GM19324 (cell line): ENCODE data around the gene TBL1X.
"Not testable (repeated sequence)": the region's sequence is repeated elsewhere in the genome, so short reads cannot be mapped to it uniquely, and the experiment has no call there.

Experiments
- ATAC-seq: cut with Tn5 transposase; IDR thresholded peaks from one replicate; pipeline ENCODE4 v1.9.1; 2021; ENCODE audit warnings: mild to moderate bottlenecking, moderate library complexity; ENCODE audit not compliant: unreplicated experiment, low FRiP score

TBL1X gene

GRCh38 chrX:9530848-9531274, 66.0 kb downstream of the TBL1X start:
- ATAC-seq, result peak; percentile 69

DNA sequence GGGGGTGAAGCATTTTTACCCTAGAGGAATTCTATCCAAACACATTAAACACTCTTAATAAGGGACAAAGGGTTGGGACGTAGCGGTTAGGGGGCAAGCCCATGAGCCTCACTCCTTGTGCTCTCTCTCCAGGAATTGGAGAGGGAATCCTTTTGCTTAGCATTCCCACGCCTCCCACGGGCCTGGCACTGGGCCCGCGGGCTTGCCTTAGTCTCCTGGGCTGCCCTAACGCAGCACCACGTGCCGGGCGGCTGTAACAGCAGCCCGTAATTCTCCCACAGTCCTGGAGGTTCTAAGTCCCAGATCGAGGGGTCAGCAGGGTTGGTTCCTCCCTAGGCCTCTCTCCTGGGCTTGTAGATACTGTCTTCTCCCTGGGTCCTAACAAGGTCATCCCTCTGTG, 67.5 kb downstream of the TBL1X start:
- ATAC-seq, result no peak

GRCh38 chrX:9533611-9534010, 68.8 kb downstream of the TBL1X start:
- no peak for ATAC-seq

DNA sequence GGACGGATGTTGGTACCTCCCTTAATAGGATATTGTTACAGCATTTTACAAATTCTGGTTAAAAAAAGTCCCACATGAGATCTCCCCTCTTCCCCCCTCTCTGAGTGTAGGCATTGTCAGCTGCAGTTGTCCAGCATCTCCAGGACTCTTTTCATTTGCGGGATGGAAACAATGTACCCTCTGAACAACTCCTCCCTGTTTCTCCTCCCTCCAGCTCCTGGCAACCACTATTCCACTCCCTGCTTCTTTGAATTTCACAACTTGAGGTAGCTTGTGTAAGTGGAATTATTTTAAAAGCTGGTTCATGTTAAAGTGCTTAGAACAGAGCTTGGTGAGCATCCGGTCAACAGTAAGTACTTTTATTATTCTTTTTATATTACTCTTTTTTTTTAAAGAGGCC, 69.8 kb downstream of the TBL1X start:
- ATAC-seq, result no peak

DNA sequence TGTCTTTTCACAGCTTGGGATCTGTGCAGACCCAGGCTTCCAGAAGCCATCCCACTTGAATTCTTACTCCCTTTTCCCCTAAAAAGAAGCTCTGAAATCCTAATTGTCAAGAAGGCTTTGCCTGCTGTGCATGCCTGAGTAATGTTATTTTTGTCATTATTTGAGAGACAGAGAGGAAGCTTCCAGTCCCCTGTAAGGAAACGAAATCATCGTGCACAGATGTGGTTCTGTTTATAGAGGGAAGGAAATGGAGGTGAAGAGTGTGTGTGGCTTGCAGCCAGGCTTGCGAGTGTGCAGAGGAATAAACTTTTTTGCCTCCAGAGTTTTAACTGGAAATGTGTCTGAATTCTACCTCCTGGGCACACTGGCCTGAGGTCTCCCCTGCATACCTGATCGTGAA, 70.2 kb downstream of the TBL1X start:
- no peak for ATAC-seq

DNA sequence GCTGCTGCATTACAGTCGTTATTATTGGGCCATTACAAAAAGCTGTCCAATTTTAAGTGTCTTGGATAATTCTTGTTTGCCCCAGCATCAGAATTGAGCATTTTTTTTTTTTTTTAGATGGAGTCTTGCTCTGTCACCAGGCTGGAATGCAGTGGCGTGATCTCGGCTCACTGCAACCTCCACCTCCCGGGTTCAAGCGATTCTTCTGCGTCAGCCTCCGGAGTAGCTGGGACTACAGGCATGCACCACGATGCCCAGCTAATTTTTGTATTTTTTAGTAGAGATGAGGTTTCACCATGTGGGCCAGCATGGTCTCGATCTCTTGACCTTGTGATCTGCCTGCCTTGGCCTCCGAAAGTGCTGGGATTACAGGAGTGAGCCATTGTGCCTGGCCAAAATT, 71.3 kb downstream of the TBL1X start:
- ATAC-seq, result not testable (repeated sequence)

DNA sequence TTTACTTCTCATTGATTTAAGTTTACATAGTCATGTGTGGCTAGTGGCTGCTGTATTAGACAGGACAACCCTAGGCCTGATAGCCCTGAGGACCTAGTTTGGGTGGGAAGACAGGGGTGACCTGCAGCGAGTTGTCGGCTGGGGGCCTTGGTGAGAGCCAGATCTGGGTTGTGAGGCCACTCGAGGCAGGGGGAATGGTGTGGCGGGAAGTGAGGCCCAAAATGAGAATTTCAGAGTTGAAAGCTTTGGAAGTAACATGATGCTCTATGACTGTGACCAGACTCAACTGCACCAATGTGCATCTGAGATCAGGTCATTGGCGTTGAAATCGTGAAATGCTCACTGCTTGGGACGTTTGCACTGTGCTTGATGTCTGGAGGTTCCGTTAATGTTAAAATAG, 72.9 kb downstream of the TBL1X start:
- ATAC-seq, result no peak

GRCh38 chrX:9538544-9539045, 73.7 kb downstream of the TBL1X start:
- ATAC-seq, result no peak

DNA sequence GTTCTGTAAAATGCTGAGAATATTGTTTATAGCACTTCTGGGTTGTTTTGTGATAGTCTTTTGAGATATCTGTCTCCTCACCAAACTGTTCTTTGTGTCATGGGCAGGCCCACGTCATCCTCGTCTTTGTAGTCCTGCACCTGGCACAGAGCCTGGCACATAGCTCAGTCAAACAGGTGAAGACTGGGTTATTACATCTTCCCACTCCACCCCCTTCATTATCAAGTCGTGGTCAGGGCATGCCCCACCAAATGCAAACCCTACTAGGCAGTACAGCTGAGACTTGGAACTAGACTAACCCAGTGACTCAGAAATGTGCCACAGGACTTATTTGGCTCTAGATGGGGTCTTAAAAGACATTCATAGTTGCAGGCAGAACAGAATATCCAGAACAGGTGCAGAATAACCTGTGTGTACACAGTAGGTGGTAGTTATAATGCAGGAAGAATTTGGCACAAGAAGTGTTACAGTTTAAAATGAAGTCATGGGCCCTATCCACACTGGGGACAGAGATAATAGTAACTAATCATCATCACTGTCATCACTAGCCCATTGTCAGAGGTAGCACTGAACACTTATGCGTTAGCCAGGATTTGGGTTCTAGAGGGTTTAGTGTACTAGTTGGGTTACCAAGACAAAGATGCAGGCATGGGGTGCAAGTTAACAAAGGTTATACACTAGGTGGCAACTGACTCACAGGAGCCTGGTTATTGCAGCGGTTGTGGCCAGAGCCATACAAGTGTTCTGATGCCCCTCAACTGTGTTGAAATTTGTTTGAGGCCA, 74.9 kb downstream of the TBL1X start:
- ATAC-seq, result no peak

DNA sequence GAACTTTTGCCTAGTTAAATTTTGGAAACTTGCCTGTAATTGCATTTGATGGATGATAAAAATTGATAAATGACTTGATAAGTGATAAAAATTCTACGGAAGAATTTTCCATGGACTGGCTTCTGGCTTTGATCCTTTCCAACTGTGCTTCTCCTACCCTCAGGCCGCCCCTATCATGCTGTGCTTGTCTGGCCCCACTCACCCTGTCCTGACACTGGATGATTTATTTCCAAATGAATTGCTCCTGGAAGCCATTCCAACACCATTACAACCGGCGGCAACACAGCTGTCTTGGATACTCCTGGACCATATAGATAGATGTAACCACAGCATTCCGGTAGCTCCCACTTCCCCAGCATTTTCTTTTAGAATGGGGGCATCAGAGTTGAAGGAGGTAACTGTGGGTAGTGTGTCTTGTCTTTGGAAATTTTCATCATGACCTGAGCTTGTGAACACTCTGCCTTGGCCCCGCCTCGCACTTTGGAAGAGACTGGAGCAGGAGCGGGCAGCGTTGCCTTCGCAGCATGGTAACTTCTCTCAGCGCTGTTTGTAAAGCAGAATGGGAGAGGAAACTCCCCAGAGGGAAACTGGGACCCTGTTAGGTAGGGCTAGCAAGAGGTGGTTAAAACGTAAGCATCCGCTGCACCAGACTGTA, 77.4 kb downstream of the TBL1X start:
- no peak for ATAC-seq

GRCh38 chrX:9542761-9543111, 77.9 kb downstream of the TBL1X start:
- ATAC-seq, result no peak

DNA sequence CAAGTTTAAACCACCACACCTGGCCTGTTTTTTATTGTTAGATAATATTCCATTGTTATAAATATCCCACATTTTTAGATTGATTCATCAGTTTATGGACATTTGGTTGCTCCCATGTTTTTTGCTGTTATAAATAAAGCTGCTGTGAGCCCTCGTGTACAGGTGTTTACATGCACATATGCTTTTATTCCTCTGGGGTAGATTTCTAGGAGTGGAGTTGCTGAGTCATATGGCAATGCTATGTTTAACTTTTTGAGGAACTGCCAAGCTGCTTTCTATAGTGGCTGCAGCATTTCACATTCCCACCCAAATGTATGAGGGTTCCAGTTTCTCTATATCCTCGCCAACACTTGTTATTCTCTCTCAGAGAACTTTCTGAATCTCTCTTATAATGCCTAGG, 90.5 kb downstream of the TBL1X start:
- ATAC-seq, result no peak

- no peak for ATAC-seq
Observed at GRCh38 chrX:9557091-9557490, 92.2 kb downstream of the TBL1X start.

DNA sequence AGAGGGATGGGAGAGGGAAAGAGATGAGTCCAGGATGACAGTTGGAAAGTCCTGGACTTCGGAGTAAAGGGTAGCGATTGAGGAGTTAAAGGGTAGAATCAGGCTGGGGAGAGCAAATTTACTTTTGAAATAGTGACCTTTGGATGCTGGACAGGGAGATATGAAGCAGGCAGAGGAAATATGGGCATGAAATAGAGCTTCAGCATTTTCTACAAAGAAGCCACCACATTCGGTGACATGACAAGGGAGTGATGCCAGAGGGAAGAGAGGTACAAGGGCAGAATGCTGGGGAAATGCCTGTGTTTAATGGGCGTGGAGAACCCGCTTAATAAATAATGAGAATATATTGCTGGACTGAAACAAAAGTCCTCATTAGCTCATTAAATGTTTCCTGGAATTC, 92.7 kb downstream of the TBL1X start:
- ATAC-seq, result no peak

- no peak for ATAC-seq
Observed at GRCh38 chrX:9558615-9559014, 93.8 kb downstream of the TBL1X start.

DNA sequence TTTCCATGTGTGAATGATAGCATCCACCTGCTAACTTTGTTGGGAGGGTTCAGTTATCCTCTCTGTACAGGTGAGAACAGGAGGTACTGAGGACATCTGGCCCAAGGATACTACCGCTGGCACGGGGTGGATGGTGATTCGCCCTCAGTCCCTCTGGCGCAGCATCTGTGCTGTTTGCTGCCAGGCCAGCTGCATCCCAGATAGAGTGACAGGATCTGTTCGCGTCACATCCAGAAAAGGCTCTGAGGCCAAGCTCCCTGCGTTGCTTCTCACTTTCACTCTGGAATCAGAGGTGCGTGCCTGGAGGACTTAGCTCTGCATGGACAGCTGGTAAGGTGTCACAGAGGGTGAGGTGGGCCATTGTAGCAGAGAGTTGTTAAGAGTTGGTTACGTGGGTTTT, 95.4 kb downstream of the TBL1X start:
- no peak for ATAC-seq

DNA sequence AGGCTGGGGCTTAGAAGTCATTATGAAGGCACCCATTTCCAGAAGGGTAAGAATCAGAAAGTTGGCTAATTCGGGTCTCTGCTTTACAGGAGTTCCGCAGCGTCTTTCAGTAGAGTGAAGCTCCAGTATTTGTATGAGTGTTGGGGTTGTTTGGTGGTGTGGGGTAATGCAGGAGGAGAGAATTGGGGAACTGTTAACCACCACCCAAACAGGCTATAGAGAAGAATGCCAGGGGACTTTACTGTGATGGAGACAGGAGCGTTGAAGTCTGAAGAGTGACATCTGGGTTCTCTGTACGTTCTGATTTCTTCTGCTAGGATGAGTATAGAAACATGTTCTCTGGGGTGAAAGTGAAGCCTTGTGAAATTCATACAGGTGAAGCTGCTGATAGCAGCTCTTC, 96.3 kb downstream of the TBL1X start:
- no peak for ATAC-seq

- no peak for ATAC-seq
Observed at GRCh38 chrX:9562851-9563250, 98.0 kb downstream of the TBL1X start.

DNA sequence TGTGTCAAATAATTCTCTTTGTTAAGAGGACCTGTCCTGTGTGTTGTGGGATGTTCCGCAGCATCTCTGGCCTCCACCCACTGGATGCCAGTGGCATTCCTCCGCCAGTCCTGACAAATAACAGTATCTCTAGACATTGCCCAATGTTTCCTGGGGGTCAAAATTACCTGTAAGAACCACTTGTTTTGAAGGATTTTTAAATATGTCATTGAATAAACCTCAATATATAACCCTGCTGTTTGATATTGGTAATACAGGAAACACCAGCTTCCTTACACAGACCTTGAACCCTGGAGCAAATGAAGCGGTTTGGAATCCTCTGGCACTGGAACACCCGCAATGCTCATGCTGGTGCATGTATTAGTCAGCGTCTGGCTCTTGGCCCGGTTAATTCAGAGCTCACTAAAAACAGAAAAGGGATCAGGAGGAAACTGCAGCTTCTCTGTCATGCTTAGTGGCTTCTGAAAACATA, 101.3 kb downstream of the TBL1X start:
- ATAC-seq, result no peak

DNA sequence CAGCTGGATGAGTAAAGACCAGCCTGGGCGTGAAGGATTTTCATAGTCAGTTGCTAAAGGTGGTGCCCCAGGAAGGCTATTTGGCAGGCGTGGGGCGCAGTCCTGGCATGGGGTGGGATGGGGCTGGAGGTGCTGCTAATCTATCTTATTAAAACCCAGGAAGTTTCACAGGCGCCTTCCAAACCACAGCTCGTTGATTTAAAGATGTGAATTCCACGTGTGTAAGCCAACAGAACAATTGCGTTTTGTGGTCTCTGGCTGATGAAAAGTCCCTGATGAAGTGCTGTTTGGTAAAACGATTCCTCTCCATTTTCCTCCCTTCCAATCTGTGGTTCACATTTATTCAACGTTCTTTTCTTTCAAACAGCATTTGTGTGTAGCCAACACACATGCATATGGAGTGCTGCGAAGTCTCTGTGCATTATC, 105.0 kb downstream of the TBL1X start:
- ATAC-seq, result no peak

- peak; percentile 43 for ATAC-seq
Observed at GRCh38 chrX:9573282-9574106, 108.6 kb downstream of the TBL1X start.
